Upper lobe of left lung (tissue), 6 donors: Measurements from ENCODE around the gene CD160. TPM values are rescaled to one million over a fixed set of nuclear protein-coding genes. Genes with fewer than 3 reads are reported as not detected.
"Not testable (repeated sequence)": the region's sequence is repeated elsewhere in the genome, so short reads cannot be mapped to it uniquely, and the experiment has no call there.

Experiments used
- ATAC-seq, 2 donors: fragments of 200-7000 bp; cut with Tn5 transposase; one replicate each; pipeline ENCODE4 v1.9.1; 2022; ENCODE audit warnings: mild to moderate bottlenecking in 2 of 2, moderate library complexity in 2 of 2; ENCODE audit not compliant: low FRiP score in 2 of 2
- DNase-seq, 2 donors: peaks; one replicate each; pipeline ENCODE4 v3.0.0-alpha.2; 2019 to 2020
- H3K27ac ChIP-seq, 4 donors: fragments of 200-600 bp; sonication (generic); one replicate each; pipeline ENCODE4 v1.5.1; 2016 to 2019
- H3K27me3 ChIP-seq, 4 donors: fragments of 200-600 bp; sonication (generic); one replicate each; pipeline ENCODE4 v1.5.1; 2017 to 2019
- H3K36me3 ChIP-seq, 4 donors: fragments of 200-600 bp; sonication (generic); one replicate each; pipeline ENCODE4 v1.5.1; 2016 to 2019
- H3K4me1 ChIP-seq, 4 donors: fragments of 200-600 bp; sonication (generic); one replicate each; pipeline ENCODE4 v1.5.1; 2018 to 2019
- H3K4me3 ChIP-seq, 4 donors: fragments of 200-600 bp; sonication (generic); one replicate each; pipeline ENCODE4 v1.5.1; 2017 to 2019; ENCODE audit warnings: mild to moderate bottlenecking in 2 of 4, moderate library complexity in 1 of 4
- H3K9me3 ChIP-seq, 4 donors: fragments of 200-600 bp; sonication (generic); one replicate each; pipeline ENCODE4 v1.5.1; 2018 to 2019
- EP300 ChIP-seq, 4 donors: sonication (generic); formaldehyde crosslinking; IDR thresholded peaks; one replicate each; pipeline ENCODE4 v1.5.1; 2017; ENCODE audit warnings: antibody characterized with exemption in 4 of 4, control low read depth in 2 of 4
- POLR2A ChIP-seq, 4 donors: fragments of 450-650 bp; IDR thresholded peaks; one replicate each; pipeline ENCODE4 v1.5.1; 2016 to 2017; ENCODE audit warnings: antibody characterized with exemption in 4 of 4, mild to moderate bottlenecking in 2 of 4
- POLR2AphosphoS5 ChIP-seq, 2 donors: sonication (generic); formaldehyde crosslinking; IDR thresholded peaks; one replicate each; pipeline ENCODE4 v1.5.1; 2017; ENCODE audit warnings: antibody characterized with exemption in 2 of 2
- WGBS, 2 donors: methylation state at CpG; one replicate each; pipeline ENCODE4 v1.1.5; 2017 to 2018; 5-methylcytosine and 5-hydroxymethylcytosine counted together
- total RNA-seq, 6 donors: library from RNA; depleted of rRNA in 4 of 6; stranded (reverse); fragments of >200 nt in 4 of 6; gene quantifications; one replicate each; pipeline versions ENCODE4 v1.1.0 to v1.2.1, GENCODE V29; 2016 to 2021
- TF ChIP-seq, protein P1 (sequence below), 6 experiments: fragments of 450-650 bp in 4 of 6; fragments of 200-600 bp in 2 of 6; sonication (generic) in 2 of 6; IDR thresholded peaks; one replicate each; pipeline ENCODE4 v1.5.1; 2016 to 2019; ENCODE audit warnings: antibody characterized with exemption in 6 of 6
- donor health status: DM: no; HTN: no; CAD: no; lungs with moderate emphysema.
- donor health status: DM: no; HTN: yes; CAD: no; lungs with severe emphysema.

The CD160 gene
- total RNA-seq, 6 donors from 2014 or later: 0.71 to 0.89 TPM; not detected in 4

DNA sequence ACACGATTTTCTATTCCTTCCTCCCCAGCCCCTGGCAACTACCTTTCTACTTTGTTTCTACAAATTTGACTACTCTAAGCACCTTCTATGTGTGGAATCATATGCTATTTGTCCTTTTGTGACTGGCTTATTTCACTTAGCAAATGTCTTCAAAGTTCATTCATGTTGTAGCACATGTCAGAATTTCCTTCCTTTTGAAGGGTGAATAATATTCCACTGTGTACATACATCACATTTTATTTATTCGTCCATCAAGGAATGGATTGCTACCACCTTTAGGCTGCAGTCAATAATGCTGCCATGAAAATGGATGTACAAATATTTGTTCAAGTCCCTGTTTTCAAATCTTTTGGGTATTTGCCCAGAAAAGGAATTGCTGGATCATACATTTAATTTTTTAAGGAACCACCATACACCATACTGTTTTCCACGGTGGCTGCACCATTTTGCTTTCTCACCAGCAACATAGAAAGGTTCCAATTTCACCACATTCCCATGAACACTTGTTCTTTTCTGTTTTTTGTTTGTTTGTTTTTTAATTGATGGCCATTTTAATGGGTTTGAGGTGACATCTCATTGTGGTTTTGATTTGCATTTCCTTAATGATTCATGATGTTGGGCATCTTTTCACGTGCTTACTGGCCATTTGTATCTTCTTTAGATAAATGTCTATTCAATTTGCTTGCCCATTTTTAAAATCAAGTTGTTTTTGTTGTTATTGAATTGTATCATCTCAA is 8.8 kb upstream of the CD160 start:
- Histone ChIP-seq H3K4me3 (no peak overlapping the region), H3K4me1 (no peaks in the 10 kb centered on the region), H3K36me3 (no peaks in the 10 kb centered on the region), H3K27me3 (no peaks in the 10 kb centered on the region), H3K27ac (no peak overlapping the region), H3K9me3 (no peaks in the 10 kb centered on the region)
- DNase-seq (no peak), ATAC-seq (no peak)
- 85 to 87% methylated on average over 4 of the region's 4 CpGs for WGBS, 2 donors
- TF ChIP-seq EP300 (IDR thresholded peaks at IDR 0.05) (no peak), POLR2A (IDR thresholded peaks at IDR 0.05) (no peak), POLR2AphosphoS5 (IDR thresholded peaks at IDR 0.05) (no peak)
- TF ChIP-seq, protein P1, sequence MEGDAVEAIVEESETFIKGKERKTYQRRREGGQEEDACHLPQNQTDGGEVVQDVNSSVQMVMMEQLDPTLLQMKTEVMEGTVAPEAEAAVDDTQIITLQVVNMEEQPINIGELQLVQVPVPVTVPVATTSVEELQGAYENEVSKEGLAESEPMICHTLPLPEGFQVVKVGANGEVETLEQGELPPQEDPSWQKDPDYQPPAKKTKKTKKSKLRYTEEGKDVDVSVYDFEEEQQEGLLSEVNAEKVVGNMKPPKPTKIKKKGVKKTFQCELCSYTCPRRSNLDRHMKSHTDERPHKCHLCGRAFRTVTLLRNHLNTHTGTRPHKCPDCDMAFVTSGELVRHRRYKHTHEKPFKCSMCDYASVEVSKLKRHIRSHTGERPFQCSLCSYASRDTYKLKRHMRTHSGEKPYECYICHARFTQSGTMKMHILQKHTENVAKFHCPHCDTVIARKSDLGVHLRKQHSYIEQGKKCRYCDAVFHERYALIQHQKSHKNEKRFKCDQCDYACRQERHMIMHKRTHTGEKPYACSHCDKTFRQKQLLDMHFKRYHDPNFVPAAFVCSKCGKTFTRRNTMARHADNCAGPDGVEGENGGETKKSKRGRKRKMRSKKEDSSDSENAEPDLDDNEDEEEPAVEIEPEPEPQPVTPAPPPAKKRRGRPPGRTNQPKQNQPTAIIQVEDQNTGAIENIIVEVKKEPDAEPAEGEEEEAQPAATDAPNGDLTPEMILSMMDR (IDR thresholded peaks at IDR 0.05): no peak

DNA sequence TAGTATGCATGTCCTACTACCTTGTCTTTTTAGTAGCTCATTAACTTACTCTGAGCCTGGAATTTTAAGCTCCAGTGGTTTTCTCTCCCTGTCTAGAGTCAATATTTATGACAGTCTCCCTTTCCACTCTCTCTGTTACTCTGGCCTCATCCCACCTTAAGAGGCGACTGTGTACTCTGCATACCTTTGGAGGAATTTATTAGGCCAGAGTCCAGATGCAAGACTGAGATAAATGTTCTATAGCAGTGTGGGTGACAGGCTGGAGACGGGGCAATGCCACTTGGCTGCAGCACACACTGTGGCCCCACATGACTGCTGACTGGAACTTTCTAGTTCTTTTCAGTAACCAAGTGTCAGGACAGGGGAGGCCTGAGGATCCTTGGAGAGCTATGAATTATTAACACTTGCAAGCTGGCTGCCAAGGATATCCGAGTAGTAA is 8.1 kb upstream of the CD160 start:
- ATAC-seq (no peak), DNase-seq (no peak)
- Histone ChIP-seq H3K27me3 (no peaks in the 10 kb centered on the region), H3K27ac (no peak overlapping the region), H3K36me3 (no peaks in the 10 kb centered on the region), H3K4me1 (no peaks in the 10 kb centered on the region), H3K9me3 (no peaks in the 10 kb centered on the region), H3K4me3 (no peak overlapping the region)
- 55 to 76% methylated on average over 3 of the region's 3 CpGs for WGBS, 2 donors
- TF ChIP-seq POLR2A (IDR thresholded peaks at IDR 0.05) (no peak), EP300 (IDR thresholded peaks at IDR 0.05) (no peak), POLR2AphosphoS5 (IDR thresholded peaks at IDR 0.05) (no peak)

DNA sequence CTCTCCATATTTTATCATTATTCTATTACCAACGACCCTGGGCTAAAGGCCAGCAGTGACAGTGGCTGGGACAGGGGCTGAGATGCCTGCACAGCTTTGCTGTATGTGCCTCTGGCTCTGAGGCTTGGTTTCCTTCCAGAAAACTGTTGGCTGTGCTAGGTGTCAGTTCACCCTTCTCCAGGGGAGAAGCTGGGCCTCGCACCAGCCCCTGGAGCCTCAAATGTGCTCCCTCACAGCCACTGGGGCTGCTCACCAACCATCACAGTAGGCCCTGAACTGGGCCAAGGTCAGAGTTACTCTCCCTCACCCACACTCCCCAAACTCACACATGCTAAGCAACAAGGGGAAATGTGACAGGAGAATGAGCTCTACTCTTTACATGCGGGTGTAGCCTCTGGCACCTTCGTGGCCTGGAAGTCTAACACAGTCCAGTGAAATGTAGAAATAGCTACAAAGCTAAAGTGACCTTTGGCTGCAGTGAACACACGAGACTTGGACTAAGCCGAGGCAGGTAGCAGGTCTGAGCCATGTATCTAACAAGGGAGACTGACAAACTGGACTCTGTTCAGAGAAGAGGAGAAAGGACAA is 4.7 kb upstream of the CD160 start:
- H3K27me3 ChIP-seq: no peaks in the 10 kb centered on the region
- DNase-seq (no peak), ATAC-seq (no peak)
- H3K9me3 ChIP-seq: no peaks in the 10 kb centered on the region
- no peak overlapping the region for H3K27ac ChIP-seq
- 75% methylated on average over 5 to 6 of the region's 6 CpGs for WGBS, 2 donors
- TF ChIP-seq EP300 (IDR thresholded peaks at IDR 0.05) (no peak), POLR2A (IDR thresholded peaks at IDR 0.05) (no peak), POLR2AphosphoS5 (IDR thresholded peaks at IDR 0.05) (no peak)
- TF ChIP-seq, protein P1 (IDR thresholded peaks at IDR 0.05): no peak
- H3K4me3 ChIP-seq: no peak overlapping the region
- no peaks in the 10 kb centered on the region for H3K4me1 ChIP-seq
- H3K36me3 ChIP-seq: no peaks in the 10 kb centered on the region

DNA sequence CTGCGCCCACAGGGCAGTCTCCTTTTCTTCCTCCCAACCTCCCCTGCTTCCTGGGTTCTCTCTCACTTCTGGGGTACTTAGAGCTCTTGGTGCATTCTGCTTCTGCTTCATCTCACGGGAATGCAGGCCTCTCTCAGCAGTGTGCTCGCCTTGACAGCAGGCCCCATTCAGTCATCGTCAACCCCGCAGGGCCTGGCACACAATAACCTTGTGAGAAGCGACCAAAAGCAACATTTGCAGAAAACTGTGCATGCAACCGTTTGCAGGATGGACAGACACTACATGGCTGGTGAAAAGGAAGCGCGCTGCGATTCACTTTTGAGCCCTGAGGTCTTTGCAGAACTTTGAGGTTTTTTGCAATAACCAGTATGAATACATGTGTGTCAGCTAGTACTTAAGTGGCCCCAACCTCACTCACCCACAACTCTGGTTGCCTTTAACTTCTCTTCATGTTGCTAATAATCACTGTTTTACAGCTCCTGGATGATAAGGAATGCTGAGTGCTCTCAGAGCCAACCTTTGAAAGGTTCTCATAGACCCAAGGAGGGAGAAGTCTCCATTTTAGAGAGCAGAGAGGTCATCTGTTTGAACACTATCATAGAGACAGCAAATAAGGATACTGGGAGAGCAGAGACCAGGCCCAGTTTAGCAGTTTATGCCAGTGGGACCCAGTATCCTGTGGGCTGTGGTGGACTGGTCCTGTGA is 2.5 kb upstream of the CD160 start:
- ATAC-seq (no peak), DNase-seq (no peak)
- Histone ChIP-seq H3K4me1 (peaks cover 8 to 12% (median 10%) of the 10 kb centered on the region in 4 donors), H3K27me3 (no peaks in the 10 kb centered on the region), H3K4me3 (no peak overlapping the region), H3K36me3 (no peaks in the 10 kb centered on the region), H3K27ac (no peak overlapping the region), H3K9me3 (no peaks in the 10 kb centered on the region)
- TF ChIP-seq, protein P1 (IDR thresholded peaks at IDR 0.05): no peak
- no peak for TF ChIP-seq EP300 (IDR thresholded peaks at IDR 0.05)
- TF ChIP-seq POLR2A (IDR thresholded peaks at IDR 0.05): no peak
- WGBS, 2 donors: 70 to 79% methylated on average over 10 of the region's 10 CpGs

DNA sequence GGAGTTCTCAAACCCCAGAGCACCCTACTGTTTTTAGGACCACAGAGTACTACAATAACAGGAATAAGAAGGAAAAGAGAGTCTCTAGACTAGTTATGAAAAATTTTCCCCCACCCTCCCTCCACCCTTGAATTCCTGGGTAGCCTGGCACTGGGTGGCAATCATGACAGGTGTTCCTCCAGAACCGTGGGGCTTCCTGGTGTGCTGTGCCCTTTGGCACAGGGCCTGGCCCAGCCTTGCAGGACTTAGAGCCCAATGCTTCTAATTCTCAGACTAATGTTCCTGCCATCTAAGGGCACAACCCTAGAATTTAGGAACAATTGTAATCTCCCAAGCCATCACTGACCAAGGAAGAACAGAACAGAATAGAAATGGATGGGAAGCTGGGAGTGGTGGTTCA is 1.5 kb upstream of the CD160 start:
- no peaks in the 10 kb centered on the region for H3K36me3 ChIP-seq
- H3K4me3 ChIP-seq: no peak overlapping the region
- 50 to 65% methylated on average over 1 of the region's 1 CpG for WGBS, 2 donors
- peaks cover 8 to 12% (median 10%) of the 10 kb centered on the region in 4 donors for H3K4me1 ChIP-seq
- ATAC-seq: no peak
- no peak for DNase-seq
- TF ChIP-seq POLR2A (IDR thresholded peaks at IDR 0.05) (no peak), POLR2AphosphoS5 (IDR thresholded peaks at IDR 0.05) (no peak), EP300 (IDR thresholded peaks at IDR 0.05) (no peak)
- TF ChIP-seq, protein P1 (IDR thresholded peaks at IDR 0.05): no peak
- H3K27me3 ChIP-seq: no peaks in the 10 kb centered on the region
- H3K27ac ChIP-seq: no peak overlapping the region
- H3K9me3 ChIP-seq: no peaks in the 10 kb centered on the region

DNA sequence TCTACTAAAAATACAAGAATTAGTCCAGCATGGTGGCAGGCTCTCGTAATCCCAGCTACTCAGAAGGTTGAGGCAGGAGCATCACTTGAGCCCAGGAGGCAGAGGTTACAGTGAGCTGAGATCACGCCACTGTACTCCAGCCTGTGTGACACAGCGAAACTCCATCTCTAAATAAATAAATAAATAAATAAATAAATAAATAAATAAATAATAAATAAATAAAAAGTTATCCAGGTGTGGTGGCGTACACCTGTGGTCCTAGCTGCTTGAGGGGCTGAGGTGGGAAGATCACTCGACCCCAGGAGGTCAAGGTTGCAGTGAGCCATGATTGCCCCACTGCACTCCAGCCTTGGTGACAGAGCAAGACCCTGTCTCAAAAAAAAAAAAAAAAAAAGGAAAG is 834 bp upstream of the CD160 start:
- 90 to 91% methylated on average over 5 of the region's 5 CpGs for WGBS, 2 donors
- H3K27ac ChIP-seq, H3K27me3 ChIP-seq, ATAC-seq, H3K9me3 ChIP-seq, H3K36me3 ChIP-seq, DNase-seq, H3K4me3 ChIP-seq: not testable (repeated sequence)
- H3K4me1 ChIP-seq: peaks cover 8 to 12% (median 10%) of the 10 kb centered on the region in 4 donors
